ENCODE results near the gene SEC11A. TPM values are rescaled to one million over a fixed set of nuclear protein-coding genes. Genes with fewer than 3 reads are reported as not detected.
A peak's percentile ranks its signal among the peaks of the same experiment; 100 is the strongest.

SEC11A gene
- total RNA-seq, 2 experiments from 2014 or later: 44.1 to 47.0 TPM

GRCh38 chr15:84715441-84716035, 401 bp downstream of the SEC11A start:
- no peak for TF ChIP-seq CTCF (IDR thresholded peaks at IDR 0.05)
- H3K27ac Mint-ChIP-seq: peak overlapping the region; percentile 95
- POLR2A ChIA-PET: interaction anchor here (0.6 to 10.0 kb wide), 27 partner anchors 9 to 1905 kb away, joined by 3 to 311 read pairs (median 8); partner anchors contain the start of genes NMB, PDE8A, WDR73 and ZNF592
- peaks cover 15% of the 10 kb centered on the region for H3K36me3 ChIP-seq (ENCODE audit: insufficient read depth, low read length)
- H3K36me3 Mint-ChIP-seq (ENCODE audit: low read depth): peaks cover 19% of the 10 kb centered on the region
- H3K4me1 Mint-ChIP-seq (ENCODE audit: low read depth): peaks cover 55% of the 10 kb centered on the region
- H3K27me3 Mint-ChIP-seq: no peaks in the 10 kb centered on the region
- no peaks in the 10 kb centered on the region for H3K9me3 ChIP-seq (ENCODE audit: control insufficient read depth in 1 of 2, insufficient read depth in 1 of 2, low read length in 2 of 2)
- H3K9me3 Mint-ChIP-seq: no peaks in the 10 kb centered on the region
- DNase-seq (peak in 8 of 14 experiments; percentile 7 to 52 (median 29)), ATAC-seq (ENCODE audit: poor library complexity) (peak; percentile 6)
- CTCF ChIA-PET: interaction anchor here (0.6 to 2.8 kb wide), 8 partner anchors 27 to 127 kb away, joined by 3 to 13 read pairs (median 4); partner anchors contain the start of genes NMB and ZNF592
- peak overlapping the region; percentile 70 to 74 for H3K27ac ChIP-seq (ENCODE audit: low read depth in 1 of 2, low read length in 2 of 2)
- peak overlapping the region; percentile 93 for H3K4me3 Mint-ChIP-seq
- no peaks in the 10 kb centered on the region for H3K27me3 ChIP-seq (ENCODE audit: control insufficient read depth in 1 of 2, insufficient read depth in 2 of 2, low read length in 2 of 2)
- H3K4me1 ChIP-seq (ENCODE audit: insufficient read depth, low read length): peaks cover 39% of the 10 kb centered on the region
- H3K4me3 ChIP-seq (ENCODE audit: low read length): peak overlapping the region; percentile 99
- intact Hi-C loops (cut with DNase I, micrococcal nuclease): loop anchor here (1.0 to 2.0 kb wide), 4 partner anchors 13 to 61 kb away; partner anchors contain the start of genes WDR73 (in 2 of the 2) and ZNF592 (in 2 of the 2)

- H3K36me3 Mint-ChIP-seq (ENCODE audit: low read depth): peaks cover 19% of the 10 kb centered on the region
- peak overlapping the region; percentile 95 for H3K27ac Mint-ChIP-seq
- no peak for TF ChIP-seq CTCF (IDR thresholded peaks at IDR 0.05)
- H3K27me3 Mint-ChIP-seq: no peaks in the 10 kb centered on the region
- ATAC-seq (ENCODE audit: poor library complexity): no peak
- intact Hi-C loops (cut with DNase I, micrococcal nuclease): loop anchor here in 1 of 2 experiments (2.0 kb wide), 1 partner anchor 60 kb away; the partner anchor contains the start of gene WDR73
- H3K9me3 Mint-ChIP-seq: no peaks in the 10 kb centered on the region
- Histone ChIP-seq H3K27ac (ENCODE audit: low read depth in 1 of 2, low read length in 2 of 2) (no peak overlapping the region), H3K27me3 (ENCODE audit: control insufficient read depth in 1 of 2, insufficient read depth in 2 of 2, low read length in 2 of 2) (no peaks in the 10 kb centered on the region), H3K4me1 (ENCODE audit: insufficient read depth, low read length) (peaks cover 33% of the 10 kb centered on the region), H3K4me3 (ENCODE audit: low read length) (peak overlapping the region; percentile 99), H3K9me3 (ENCODE audit: control insufficient read depth in 1 of 2, insufficient read depth in 1 of 2, low read length in 2 of 2) (no peaks in the 10 kb centered on the region), H3K36me3 (ENCODE audit: insufficient read depth, low read length) (peaks cover 23% of the 10 kb centered on the region)
- H3K4me3 Mint-ChIP-seq: peak overlapping the region; percentile 93
- DNase-seq: no peak
- POLR2A ChIA-PET: interaction anchor here (1.1 to 10.0 kb wide), 11 partner anchors 8 to 84 kb away, joined by 3 to 311 read pairs (median 20); partner anchors contain the start of genes NMB, WDR73 and ZNF592
- H3K4me1 Mint-ChIP-seq (ENCODE audit: low read depth): peaks cover 55% of the 10 kb centered on the region
- CTCF ChIA-PET: interaction anchor here (0.5 to 2.8 kb wide), 6 partner anchors 21 to 127 kb away, joined by 3 to 13 read pairs (median 4); partner anchors contain the start of gene NMB
Observed at GRCh38 chr15:84714821-84715220, 1.1 kb downstream of the SEC11A start.

- ChIA-PET POLR2A (interaction anchor here (1.0 to 10.0 kb wide), 7 partner anchors 7 to 60 kb away, joined by 3 to 311 read pairs (median 37); partner anchors contain the start of genes NMB, WDR73 and ZNF592), CTCF (interaction anchor here (0.5 to 1.3 kb wide), 4 partner anchors 21 to 126 kb away, joined by 3 to 6 read pairs (median 4); no protein-coding TSS in a partner anchor)
- Mint-ChIP-seq H3K27ac (peak overlapping the region; percentile 95), H3K4me1 (ENCODE audit: low read depth) (peaks cover 55% of the 10 kb centered on the region), H3K36me3 (ENCODE audit: low read depth) (peaks cover 19% of the 10 kb centered on the region), H3K9me3 (no peaks in the 10 kb centered on the region), H3K4me3 (peak overlapping the region; percentile 93), H3K27me3 (no peaks in the 10 kb centered on the region)
- no peak overlapping the region for H3K27ac ChIP-seq (ENCODE audit: low read depth in 1 of 2, low read length in 2 of 2)
- H3K27me3 ChIP-seq (ENCODE audit: control insufficient read depth in 1 of 2, insufficient read depth in 2 of 2, low read length in 2 of 2): no peaks in the 10 kb centered on the region
- H3K4me3 ChIP-seq (ENCODE audit: low read length): peak overlapping the region; percentile 99
- DNase-seq (no peak), ATAC-seq (ENCODE audit: poor library complexity) (no peak)
- intact Hi-C loops (cut with DNase I, micrococcal nuclease): loop anchor here in 1 of 2 experiments (2.0 kb wide), 1 partner anchor 60 kb away; the partner anchor contains the start of gene WDR73
- peaks cover 32% of the 10 kb centered on the region for H3K4me1 ChIP-seq (ENCODE audit: insufficient read depth, low read length)
- no peak for TF ChIP-seq CTCF (IDR thresholded peaks at IDR 0.05)
- peaks cover 26% of the 10 kb centered on the region for H3K36me3 ChIP-seq (ENCODE audit: insufficient read depth, low read length)
- no peaks in the 10 kb centered on the region for H3K9me3 ChIP-seq (ENCODE audit: control insufficient read depth in 1 of 2, insufficient read depth in 1 of 2, low read length in 2 of 2)
Observed at GRCh38 chr15:84714372-84714771, 1.6 kb downstream of the SEC11A start.
